Erythroblast (primary cell): ENCODE measurements around the gene OPN3.

ENCODE experiments used
- DNase-seq, 2 experiments: peaks; one replicate each; lab custom pipeline; 2025; lab: John Stamatoyannopoulos, UW
- GATA1 ChIP-seq: IDR thresholded peaks from 2 replicates; pipeline ENCODE4 v1.6.1; 2011; ENCODE audit warnings: low read depth, mild to moderate bottlenecking, control low read depth, low read length, moderate library complexity
- POLR2A ChIP-seq: IDR thresholded peaks from 2 replicates; pipeline ENCODE4 v1.6.1; 2011; ENCODE audit warnings: mild to moderate bottlenecking, low read length

The OPN3 gene

DNA sequence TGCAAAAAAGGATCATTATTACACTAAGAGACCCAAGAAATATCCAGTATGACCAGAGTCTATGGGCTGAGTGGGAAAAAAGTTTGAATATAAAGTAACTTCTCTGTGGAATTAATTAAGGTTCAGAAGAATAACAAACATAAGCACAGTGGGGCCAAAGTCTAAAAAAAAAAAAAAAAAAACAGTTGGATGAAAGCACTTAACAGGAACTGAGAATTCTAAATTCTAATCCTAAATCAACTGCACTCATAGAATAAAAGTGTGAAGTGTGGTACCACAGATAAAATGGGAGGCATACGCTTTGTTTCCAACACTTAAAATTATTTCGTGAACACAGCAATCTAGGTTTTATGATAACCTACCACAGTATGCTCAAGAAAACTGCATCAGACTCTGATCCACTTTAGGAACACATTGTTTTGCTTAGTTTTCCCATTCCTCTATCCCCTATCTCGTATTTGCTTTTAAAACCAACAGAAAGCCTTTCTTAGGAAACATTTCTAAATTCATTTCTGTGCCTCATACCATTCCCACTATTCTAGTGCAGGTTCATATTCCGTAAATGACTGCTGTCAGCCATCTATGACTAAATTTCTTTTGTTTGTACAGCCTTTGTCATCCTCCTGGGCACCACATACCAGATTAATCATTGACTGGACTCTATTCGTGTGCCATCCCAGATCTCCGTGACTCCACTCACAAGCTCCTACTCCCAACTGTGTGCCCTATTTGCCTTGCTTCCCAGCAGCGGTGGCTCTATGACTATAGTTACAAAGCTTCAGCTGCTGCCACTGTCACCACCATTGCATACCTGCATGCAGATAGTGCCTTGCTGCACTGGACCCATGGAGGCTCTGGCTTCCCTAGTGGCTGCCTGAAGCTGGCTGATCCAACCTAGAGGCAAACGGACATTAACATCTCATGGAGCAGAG is 24.9 kb downstream of the OPN3 start:
- TF ChIP-seq GATA1 (no peak), POLR2A (no peak)
- no peak for DNase-seq

GRCh38 chr1:241614572-241614971 is 25.6 kb downstream of the OPN3 start:
- no peak for DNase-seq
- TF ChIP-seq GATA1 (no peak), POLR2A (no peak)

- DNase-seq, result no peak
- TF ChIP-seq GATA1 (no peak), POLR2A (no peak)
Measured at GRCh38 chr1:241614144-241614543, 26.0 kb downstream of the OPN3 start.

DNA sequence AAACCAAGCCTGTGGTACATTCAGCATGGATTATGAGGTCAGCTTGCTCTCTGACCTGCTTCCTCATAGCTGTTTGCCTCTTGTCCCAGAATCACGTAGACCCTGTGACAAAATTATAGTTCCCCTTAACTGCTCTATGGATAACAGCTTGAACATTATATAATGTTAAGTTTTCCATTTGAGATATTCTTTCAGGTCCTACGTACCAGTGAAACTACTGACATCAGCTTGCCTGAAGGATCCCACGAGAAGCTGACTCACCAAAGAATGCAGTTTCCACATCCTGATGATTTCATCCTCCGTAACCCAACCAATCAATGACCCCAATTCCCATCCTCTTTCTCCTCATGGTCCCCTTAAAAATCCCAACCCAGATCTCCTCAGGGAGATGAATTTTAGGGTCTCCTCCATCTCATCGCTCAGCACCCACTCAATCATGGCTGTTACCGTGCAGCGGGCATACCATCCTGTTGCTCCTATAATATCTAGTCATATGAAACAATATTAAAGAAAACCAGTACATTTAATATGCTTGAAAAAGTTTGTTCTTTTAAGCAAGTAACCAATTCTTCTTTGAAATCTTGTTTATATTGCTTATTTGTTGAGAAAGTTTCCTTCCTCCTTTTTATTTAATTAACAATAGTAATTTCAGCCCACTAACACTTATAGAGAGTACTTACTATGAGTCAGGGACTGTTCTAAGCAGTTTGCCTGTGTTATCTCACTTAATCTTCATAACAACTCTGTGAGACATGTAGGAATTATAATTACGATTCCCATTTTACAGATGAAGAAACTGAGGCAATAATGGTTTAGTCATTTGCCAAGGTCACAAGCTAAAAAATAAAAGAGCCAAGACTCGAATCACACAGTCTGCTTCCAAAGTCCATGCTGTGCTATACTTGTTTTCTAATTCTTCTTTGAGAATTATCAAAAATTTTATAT is 27.4 kb downstream of the OPN3 start:
- TF ChIP-seq POLR2A (no peak), GATA1 (no peak)
- no peak for DNase-seq

- no peak for DNase-seq
- TF ChIP-seq POLR2A (no peak), GATA1 (no peak)
Measured at GRCh38 chr1:241611736-241612135, 28.4 kb downstream of the OPN3 start.

DNA sequence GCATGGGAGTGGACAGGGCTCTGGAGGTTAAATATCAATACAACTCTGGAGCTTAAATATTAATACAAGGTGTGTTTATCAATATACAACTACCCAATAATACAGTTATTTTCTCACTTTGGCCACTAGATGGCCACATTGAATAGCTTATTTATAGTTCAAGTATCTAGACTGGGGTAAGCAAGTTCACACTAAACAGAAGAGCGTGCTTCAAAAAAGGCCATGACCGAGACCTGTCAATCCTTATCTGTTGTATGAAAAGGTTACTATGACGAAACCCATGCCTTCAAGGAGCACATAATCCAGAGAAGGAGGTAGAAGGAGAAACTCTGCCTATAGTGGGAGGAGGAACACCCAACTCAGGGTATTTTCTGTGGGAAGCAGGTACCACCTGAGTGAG is 29.1 kb downstream of the OPN3 start:
- peak; percentile 76 to 77 for DNase-seq
- TF ChIP-seq POLR2A, result no peak

DNA sequence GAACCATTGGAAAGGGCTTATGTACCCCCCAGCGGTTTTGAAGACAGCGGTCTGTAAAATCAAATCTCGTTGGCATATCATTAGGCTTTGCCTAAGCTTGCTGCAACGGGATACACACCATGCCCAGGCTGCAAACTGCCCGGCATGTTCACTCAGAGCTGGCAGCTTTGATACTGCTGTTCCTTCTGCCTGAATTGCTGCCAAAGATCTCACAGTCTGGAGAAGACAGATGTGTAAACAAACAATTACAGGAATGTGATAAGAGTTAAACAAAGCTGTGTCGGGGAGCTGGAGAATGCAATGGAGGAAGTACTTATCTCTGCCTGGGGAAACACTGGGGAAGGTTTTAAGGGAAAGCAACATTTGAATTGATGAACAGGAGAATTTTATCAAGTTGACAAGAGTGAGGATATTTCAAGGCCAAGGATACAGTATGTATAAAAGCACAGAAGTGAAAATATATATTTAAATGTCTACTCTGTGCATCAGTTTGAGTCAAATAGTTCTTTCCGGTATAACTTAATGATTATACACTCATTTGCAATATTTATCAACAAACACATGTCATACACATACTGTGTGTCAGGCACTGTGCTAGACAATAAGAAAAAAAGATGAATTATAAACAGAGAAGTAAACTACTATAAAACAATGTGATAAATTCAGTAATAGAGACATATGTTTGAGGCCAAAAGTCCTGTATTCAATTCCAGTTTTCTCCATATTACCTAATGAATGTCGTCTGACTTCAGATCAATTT is 29.9 kb downstream of the OPN3 start:
- no peak for DNase-seq

GRCh38 chr1:241608379-241609033 is 31.7 kb downstream of the OPN3 start:
- no peak for TF ChIP-seq GATA1
- TF ChIP-seq POLR2A, result no peak
- no peak for DNase-seq

More for the DNA sequence above, 29.9 kb downstream of the OPN3 start:
- no peak for TF ChIP-seq GATA1

- no peak for TF ChIP-seq GATA1
- TF ChIP-seq POLR2A, result no peak
- no peak for DNase-seq
Measured at GRCh38 chr1:241607497-241607896, 32.7 kb downstream of the OPN3 start.

DNA sequence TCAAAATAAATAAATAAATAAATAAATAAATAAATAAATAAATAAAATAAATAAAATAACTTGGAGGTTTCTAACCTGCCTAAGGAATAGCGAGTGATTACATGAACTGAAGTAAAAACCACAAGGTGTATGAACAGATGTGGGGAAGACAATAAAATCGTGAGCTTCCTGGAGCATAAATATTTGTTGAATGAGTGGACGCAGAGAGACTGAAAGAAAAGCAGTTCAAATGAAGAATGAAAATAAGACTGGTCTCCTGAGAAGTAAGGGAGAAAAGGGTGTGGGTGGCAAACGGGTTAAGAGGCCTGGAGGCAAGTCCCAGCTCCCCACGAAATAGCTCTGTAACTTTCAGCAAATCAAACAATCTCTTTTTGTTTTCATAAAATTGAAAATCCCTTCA is 33.6 kb downstream of the OPN3 start:
- no peak for DNase-seq
- TF ChIP-seq GATA1, result no peak
- no peak for TF ChIP-seq POLR2A

DNA sequence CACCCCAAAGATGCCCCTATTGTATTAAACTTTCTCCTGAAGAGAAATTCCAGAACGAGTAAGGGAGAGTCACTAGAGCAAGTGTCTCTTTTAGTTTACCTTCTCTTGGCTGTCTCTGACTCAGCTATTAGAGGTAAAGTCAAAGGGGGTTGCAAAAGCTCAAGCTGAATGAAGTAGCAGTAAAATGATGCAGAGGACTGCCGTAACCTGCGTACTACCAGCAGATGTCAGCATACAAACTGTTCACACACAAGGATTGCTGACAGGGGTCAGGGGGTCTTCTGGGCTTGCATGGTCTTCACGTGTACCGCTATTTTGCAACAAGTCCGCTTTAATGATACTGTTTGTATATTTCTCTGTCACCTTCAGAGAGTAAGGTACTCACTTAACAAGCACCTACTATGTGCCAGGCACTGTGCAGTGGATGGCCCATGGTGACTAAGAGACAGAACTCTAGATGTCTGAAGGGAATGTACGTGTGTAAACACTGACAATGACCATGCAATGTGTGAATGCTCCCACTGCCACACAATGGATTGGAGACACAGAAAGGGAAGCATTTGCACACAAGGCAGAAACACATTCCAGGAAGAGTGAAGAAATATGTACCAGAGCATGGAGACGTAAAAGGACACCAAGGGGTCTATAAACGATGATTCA is 34.9 kb downstream of the OPN3 start:
- TF ChIP-seq GATA1 (no peak), POLR2A (no peak)
- DNase-seq, result no peak

- TF ChIP-seq GATA1, result no peak
- no peak for TF ChIP-seq POLR2A
- no peak for DNase-seq
Measured at GRCh38 chr1:241603731-241604245, 36.4 kb downstream of the OPN3 start.
